GM19395 (cell line): ENCODE measurements around the gene FBXL19.
"Not testable (repeated sequence)": the region's sequence is repeated elsewhere in the genome, so short reads cannot be mapped to it uniquely, and the experiment has no call there.

ENCODE experiments used
- ATAC-seq: cut with Tn5 transposase; IDR thresholded peaks from one replicate; pipeline ENCODE4 v1.9.1; 2021; ENCODE audit warnings: mild to moderate bottlenecking, moderate library complexity; ENCODE audit not compliant: unreplicated experiment

FBXL19 gene

GRCh38 chr16:30923554-30924075, at the start of gene FBXL19:
FBXL19 (plus strand) TSS chr16:30923572; CDS start chr16:30925755, 2,183 bp downstream.
- no peak for ATAC-seq

GRCh38 chr16:30874244-30874820, 49.0 kb upstream of the FBXL19 start:
- ATAC-seq = no peak

- peak; percentile 74 for ATAC-seq
These were observed 48.3 kb upstream of the FBXL19 start for GRCh38 chr16:30874821-30875717.

GRCh38 chr16:30875871-30876801, 47.2 kb upstream of the FBXL19 start:
- ATAC-seq = peak; percentile 44

GRCh38 chr16:30876867-30877266, 46.5 kb upstream of the FBXL19 start:
- ATAC-seq = no peak

- ATAC-seq = no peak
These were observed 40.7 kb upstream of the FBXL19 start for GRCh38 chr16:30882429-30883310.

- ATAC-seq = no peak
These were observed 38.6 kb upstream of the FBXL19 start for GRCh38 chr16:30884760-30885159.

- ATAC-seq = no peak
These were observed 38.2 kb upstream of the FBXL19 start for GRCh38 chr16:30885196-30885595.

- ATAC-seq = no peak
These were observed 37.2 kb upstream of the FBXL19 start for GRCh38 chr16:30886145-30886544.

- ATAC-seq = no peak
These were observed 35.4 kb upstream of the FBXL19 start for GRCh38 chr16:30887927-30888326.

GRCh38 chr16:30888856-30889499, 34.4 kb upstream of the FBXL19 start:
- no peak for ATAC-seq

- no peak for ATAC-seq
These were observed 33.7 kb upstream of the FBXL19 start for GRCh38 chr16:30889721-30890120.

GRCh38 chr16:30891043-30891823, 32.1 kb upstream of the FBXL19 start:
- not testable (repeated sequence) for ATAC-seq

GRCh38 chr16:30892670-30893416, 30.5 kb upstream of the FBXL19 start:
- no peak for ATAC-seq

- ATAC-seq = peak; percentile 2
These were observed 30.0 kb upstream of the FBXL19 start for GRCh38 chr16:30893417-30893743.

- peak; percentile 70 for ATAC-seq
These were observed 29.4 kb upstream of the FBXL19 start, which contains the start of gene BCL7C for GRCh38 chr16:30893744-30894539. BCL7C (minus strand) TSS chr16:30894077; CDS start chr16:30893944, 133 bp downstream.
